Keratinocyte (primary cell): ENCODE results near the gene DHRS11.
A peak's percentile ranks its signal among the peaks of the same experiment; 100 is the strongest.

ENCODE experiments used
- EZH2 ChIP-seq: IDR thresholded peaks from one replicate; pipeline ENCODE4 v1.6.1; 2012; ENCODE audit warnings: inconsistent platforms, mild to moderate bottlenecking, low read length, moderate library complexity
- TF ChIP-seq, protein P1 (sequence below), 3 experiments: IDR thresholded peaks in 1 of 3; conservative IDR thresholded peaks in 1 of 3; optimal IDR thresholded peaks in 1 of 3; 2 replicates in 2 of 3; 3 replicates in 1 of 3; pipeline versions ENCODE3 to v1.5.1; 2011; ENCODE audit warnings: low read length in 3 of 3, mild to moderate bottlenecking in 3 of 3, moderate library complexity in 2 of 3, control low read depth in 1 of 3, inconsistent platforms in 1 of 3; ENCODE audit not compliant: insufficient read depth in 2 of 3; ENCODE audit errors: extremely low read depth in 1 of 3

DNA sequence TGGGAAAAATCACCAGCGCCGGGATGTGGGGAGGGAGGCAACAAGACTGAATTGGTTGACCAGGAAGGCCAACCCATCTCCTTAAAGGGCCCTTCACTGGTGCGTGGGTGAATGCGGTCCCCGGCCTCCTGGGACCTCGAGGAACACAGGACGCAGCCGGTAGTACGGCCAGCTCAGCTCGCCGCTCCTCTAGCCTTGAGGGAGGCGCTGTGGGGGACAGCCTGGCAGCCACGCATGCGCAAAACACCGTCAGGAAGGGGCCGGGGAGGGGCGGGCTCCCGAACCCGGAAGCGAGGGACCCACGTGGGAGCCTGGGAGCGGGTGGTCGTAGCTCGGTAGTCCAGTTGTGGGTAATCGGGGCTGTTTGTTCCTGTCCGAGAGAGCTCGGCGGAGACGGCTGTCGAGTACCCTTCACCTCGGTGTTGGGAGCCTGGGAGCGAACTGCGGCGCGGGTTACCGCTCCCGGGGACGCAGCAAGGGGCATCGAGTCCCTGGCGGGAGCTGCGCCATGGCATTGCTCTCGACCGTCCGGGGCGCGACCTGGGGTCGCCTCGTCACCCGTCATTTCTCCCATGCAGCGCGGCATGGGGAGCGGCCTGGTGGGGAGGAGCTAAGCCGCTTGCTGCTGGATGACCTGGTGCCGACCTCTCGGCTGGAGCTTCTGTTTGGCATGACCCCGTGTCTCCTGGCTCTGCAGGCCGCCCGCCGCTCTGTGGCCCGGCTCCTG, 9.8 kb downstream of the DHRS11 start, which contains the start of gene MRM1:
- TF ChIP-seq, protein P1, sequence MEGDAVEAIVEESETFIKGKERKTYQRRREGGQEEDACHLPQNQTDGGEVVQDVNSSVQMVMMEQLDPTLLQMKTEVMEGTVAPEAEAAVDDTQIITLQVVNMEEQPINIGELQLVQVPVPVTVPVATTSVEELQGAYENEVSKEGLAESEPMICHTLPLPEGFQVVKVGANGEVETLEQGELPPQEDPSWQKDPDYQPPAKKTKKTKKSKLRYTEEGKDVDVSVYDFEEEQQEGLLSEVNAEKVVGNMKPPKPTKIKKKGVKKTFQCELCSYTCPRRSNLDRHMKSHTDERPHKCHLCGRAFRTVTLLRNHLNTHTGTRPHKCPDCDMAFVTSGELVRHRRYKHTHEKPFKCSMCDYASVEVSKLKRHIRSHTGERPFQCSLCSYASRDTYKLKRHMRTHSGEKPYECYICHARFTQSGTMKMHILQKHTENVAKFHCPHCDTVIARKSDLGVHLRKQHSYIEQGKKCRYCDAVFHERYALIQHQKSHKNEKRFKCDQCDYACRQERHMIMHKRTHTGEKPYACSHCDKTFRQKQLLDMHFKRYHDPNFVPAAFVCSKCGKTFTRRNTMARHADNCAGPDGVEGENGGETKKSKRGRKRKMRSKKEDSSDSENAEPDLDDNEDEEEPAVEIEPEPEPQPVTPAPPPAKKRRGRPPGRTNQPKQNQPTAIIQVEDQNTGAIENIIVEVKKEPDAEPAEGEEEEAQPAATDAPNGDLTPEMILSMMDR (optimal IDR thresholded peaks at IDR 0.05 in 1 of 3, IDR thresholded peaks at IDR 0.05 in 1 of 3, conservative IDR thresholded peaks at IDR 0.05 in 1 of 3; ENCODE audit: extremely low read depth in 1 of 3, insufficient read depth in 2 of 3, low read length in 3 of 3) = peak; percentile 3 to 55 (median 6)
- TF ChIP-seq EZH2 = no peak
